Esophagus squamous epithelium (tissue), 5 donors: ENCODE data around the gene CLIC4. TPM values are rescaled to one million over a fixed set of nuclear protein-coding genes. Genes with fewer than 3 reads are reported as not detected.
A peak's percentile ranks its signal among the peaks of the same experiment; 100 is the strongest.

Source experiments
- DNase-seq: peaks from one replicate; lab custom pipeline; 2025; lab: John Stamatoyannopoulos, UW
- H3K27ac ChIP-seq, 4 donors: fragments of 200-600 bp; sonication (generic); one replicate each; pipeline ENCODE4 v1.5.1; 2016 to 2019; ENCODE audit warnings: mild to moderate bottlenecking in 1 of 4
- H3K27me3 ChIP-seq, 4 donors: fragments of 200-600 bp; sonication (generic); 1 replicate in 3 of 4; 2 replicates in 1 of 4; pipeline versions ENCODE4 v1.5.1 to v1.6.0; 2017 to 2021; ENCODE audit warnings: antibody characterized with exemption in 1 of 4
- H3K36me3 ChIP-seq, 3 donors: fragments of 200-600 bp; sonication (generic); one replicate each; pipeline ENCODE4 v1.5.1; 2016 to 2019
- H3K4me1 ChIP-seq, 3 donors: fragments of 200-600 bp; sonication (generic); one replicate each; pipeline ENCODE4 v1.5.1; 2017 to 2019
- H3K4me3 ChIP-seq, 4 donors: fragments of 200-600 bp; sonication (generic); 1 replicate in 3 of 4; 2 replicates in 1 of 4; pipeline ENCODE4 v1.5.1; 2016 to 2019; ENCODE audit warnings: mild to moderate bottlenecking in 2 of 4, moderate library complexity in 1 of 4
- H3K9me3 ChIP-seq, 3 donors: fragments of 200-600 bp; sonication (generic); one replicate each; pipeline ENCODE4 v1.5.1; 2016 to 2019
- CTCF ChIP-seq, 6 experiments: fragments of 450-650 bp in 4 of 6; fragments of 200-600 bp in 2 of 6; sonication (generic) in 2 of 6; IDR thresholded peaks; one replicate each; pipeline ENCODE4 v1.5.1; 2016 to 2019; ENCODE audit warnings: antibody characterized with exemption in 6 of 6, mild to moderate bottlenecking in 4 of 6, moderate library complexity in 4 of 6
- POLR2A ChIP-seq, 4 donors: fragments of 450-650 bp; IDR thresholded peaks; one replicate each; pipeline ENCODE4 v1.6.1; 2017; ENCODE audit warnings: antibody characterized with exemption in 4 of 4, mild to moderate bottlenecking in 4 of 4, moderate library complexity in 3 of 4
- WGBS, 2 donors: methylation state at CpG; one replicate each; pipeline ENCODE4 v1.1.5; 2018; 5-methylcytosine and 5-hydroxymethylcytosine counted together
- intact Hi-C: fragments of 100-400 bp; cut with DNase I; formaldehyde crosslinking; loops from one replicate; pipeline ENCODE4 v1.15.0; 2022
- total RNA-seq, 4 donors: library from RNA; depleted of rRNA; stranded (reverse); fragments of >200 nt; gene quantifications; one replicate each; pipeline ENCODE4 v1.1.0, GENCODE V29; 2016
- donor health status: DM: yes; HTN: yes; CAD: no.

CLIC4 gene
- total RNA-seq, 4 donors from 2014 or later, result 22.3 to 204 (median 69.0) TPM

GRCh38 chr1:24764439-24764838 is 19.2 kb downstream of the CLIC4 start:
- intact Hi-C loops, result no loop called here
- Histone ChIP-seq H3K27me3 (no peaks in the 10 kb centered on the region), H3K36me3 (no peaks in the 10 kb centered on the region), H3K9me3 (no peaks in the 10 kb centered on the region), H3K27ac (peak overlapping the region in 2 of 4 donors; percentile 9 to 55), H3K4me3 (no peak overlapping the region), H3K4me1 (peaks cover 0 to 53% (median 15%) of the 10 kb centered on the region in 3 donors)
- TF ChIP-seq CTCF (IDR thresholded peaks at IDR 0.05) (no peak), POLR2A (IDR thresholded peaks at IDR 0.05) (no peak)
- whole genome bisulfite sequencing, 2 donors, result 73 to 84% methylated on average over 3 of the region's 3 CpGs
- DNase-seq, result no peak

- no peak overlapping the region for H3K4me3 ChIP-seq
- no peak for TF ChIP-seq CTCF (IDR thresholded peaks at IDR 0.05)
- no peak for TF ChIP-seq POLR2A (IDR thresholded peaks at IDR 0.05)
- H3K27me3 ChIP-seq, result no peaks in the 10 kb centered on the region
- H3K4me1 ChIP-seq, result peaks cover 0 to 54% (median 17%) of the 10 kb centered on the region in 3 donors
- H3K9me3 ChIP-seq, result no peaks in the 10 kb centered on the region
- peak overlapping the region in 2 of 4 donors; percentile 9 to 55 for H3K27ac ChIP-seq
- DNase-seq, result no peak
- H3K36me3 ChIP-seq, result no peaks in the 10 kb centered on the region
- intact Hi-C loops, result no loop called here
- 75 to 88% methylated on average over 1 of the region's 1 CpG for whole genome bisulfite sequencing, 2 donors
Observed at GRCh38 chr1:24764848-24765247, 19.6 kb downstream of the CLIC4 start.

GRCh38 chr1:24765308-24765988 is 20.2 kb downstream of the CLIC4 start:
- intact Hi-C loops, result no loop called here
- Histone ChIP-seq H3K9me3 (no peaks in the 10 kb centered on the region), H3K4me3 (no peak overlapping the region), H3K27ac (peak overlapping the region in 2 of 4 donors; percentile 9 to 55), H3K4me1 (peaks cover 0 to 54% (median 20%) of the 10 kb centered on the region in 3 donors), H3K27me3 (no peaks in the 10 kb centered on the region), H3K36me3 (no peaks in the 10 kb centered on the region)
- no peak for TF ChIP-seq POLR2A (IDR thresholded peaks at IDR 0.05)
- TF ChIP-seq CTCF (IDR thresholded peaks at IDR 0.05), result no peak
- DNase-seq, result no peak
- WGBS, 2 donors, result 59 to 68% methylated on average over 7 to 8 of the region's 8 CpGs

GRCh38 chr1:24767351-24767750 is 22.1 kb downstream of the CLIC4 start:
- peaks cover 0 to 64% (median 20%) of the 10 kb centered on the region in 3 donors for H3K4me1 ChIP-seq
- no peak for DNase-seq
- no peaks in the 10 kb centered on the region for H3K9me3 ChIP-seq
- 86 to 88% methylated on average over 1 of the region's 1 CpG for whole genome bisulfite sequencing, 2 donors
- TF ChIP-seq CTCF (IDR thresholded peaks at IDR 0.05) (no peak), POLR2A (IDR thresholded peaks at IDR 0.05) (no peak)
- no peak overlapping the region for H3K4me3 ChIP-seq
- H3K27ac ChIP-seq, result peak overlapping the region in 1 of 4 donors; percentile 30
- intact Hi-C loops, result no loop called here
- no peaks in the 10 kb centered on the region for H3K36me3 ChIP-seq
- H3K27me3 ChIP-seq, result no peaks in the 10 kb centered on the region

- no peaks in the 10 kb centered on the region for H3K36me3 ChIP-seq
- no peak overlapping the region for H3K4me3 ChIP-seq
- no peaks in the 10 kb centered on the region for H3K27me3 ChIP-seq
- DNase-seq, result no peak
- H3K4me1 ChIP-seq, result peaks cover 0 to 60% (median 20%) of the 10 kb centered on the region in 3 donors
- intact Hi-C loops, result no loop called here
- H3K9me3 ChIP-seq, result no peaks in the 10 kb centered on the region
- TF ChIP-seq CTCF (IDR thresholded peaks at IDR 0.05), result no peak
- no peak for TF ChIP-seq POLR2A (IDR thresholded peaks at IDR 0.05)
- peak overlapping the region in 3 of 4 donors; percentile 80 to 86 (median 85) for H3K27ac ChIP-seq
- WGBS, 2 donors, result 62 to 76% methylated on average over 3 to 4 of the region's 4 CpGs
Observed at GRCh38 chr1:24768873-24769605, 23.8 kb downstream of the CLIC4 start.
